HG02759 (cell line): Measurements from ENCODE around the gene AKR1C4.
"Not testable (repeated sequence)": the region's sequence is repeated elsewhere in the genome, so short reads cannot be mapped to it uniquely, and the experiment has no call there.

Experiments used
- ATAC-seq: cut with Tn5 transposase; IDR thresholded peaks from one replicate; pipeline ENCODE4 v1.9.1; 2021; ENCODE audit warnings: mild to moderate bottlenecking, moderate library complexity; ENCODE audit not compliant: unreplicated experiment

Gene AKR1C4

GRCh38 chr10:5196702-5197113 is at the start of gene AKR1C4:
Gene AKR1C4 (plus strand): TSS chr10:5196837. CDS start chr10:5196868, 31 bp downstream.
- ATAC-seq = no peak

DNA sequence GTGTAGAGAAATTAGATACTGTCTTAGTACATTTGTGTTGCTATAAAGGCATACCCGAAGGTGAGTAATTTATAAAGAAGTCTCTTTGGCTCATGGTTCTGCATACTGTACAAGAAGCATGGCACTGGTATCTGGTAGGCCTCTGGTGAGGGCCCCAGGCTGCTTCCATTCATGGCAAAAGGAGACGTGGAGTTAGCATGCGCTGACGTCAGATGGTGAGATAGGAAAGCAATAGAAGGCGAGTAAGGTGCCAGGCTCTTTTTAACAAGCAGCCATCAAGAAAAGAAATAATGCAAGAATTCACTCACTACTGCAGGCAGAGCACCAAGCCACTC is 49.8 kb upstream of the AKR1C4 start:
- ATAC-seq = no peak

GRCh38 chr10:5147255-5147980 is 49.2 kb upstream of the AKR1C4 start:
- no peak for ATAC-seq

DNA sequence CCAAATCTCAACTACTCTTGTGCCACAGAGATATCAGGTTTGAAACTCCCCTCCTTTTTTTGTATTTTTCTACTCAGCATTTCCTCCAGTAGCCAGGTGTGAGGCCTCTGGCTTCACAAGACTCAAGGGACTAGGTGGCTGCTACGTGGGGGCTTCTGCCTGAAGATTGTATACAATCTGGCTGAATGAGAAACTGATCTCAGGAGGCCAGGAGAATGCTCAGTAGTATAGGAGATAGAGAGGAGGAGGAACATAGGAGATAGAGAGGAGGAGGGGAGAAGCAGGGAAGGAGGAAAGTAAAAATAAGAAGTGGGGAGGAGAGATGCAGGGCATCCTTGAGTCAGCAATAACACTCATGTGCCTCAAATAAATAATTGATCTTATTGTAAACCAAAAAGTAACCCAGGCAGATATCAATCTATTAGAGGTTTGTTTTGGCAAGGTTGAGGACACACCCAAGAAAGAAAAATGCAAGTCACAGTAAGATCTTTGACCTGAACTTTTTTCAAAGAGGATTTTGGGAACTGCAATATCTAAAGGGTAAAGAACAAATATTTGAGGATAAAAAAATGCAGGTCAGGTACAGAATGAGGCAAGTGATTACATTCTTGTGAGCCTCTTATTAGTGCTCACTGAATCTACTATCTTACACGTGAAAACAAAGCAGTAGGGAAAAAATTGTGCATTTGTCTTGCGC is 48.5 kb upstream of the AKR1C4 start:
- no peak for ATAC-seq

DNA sequence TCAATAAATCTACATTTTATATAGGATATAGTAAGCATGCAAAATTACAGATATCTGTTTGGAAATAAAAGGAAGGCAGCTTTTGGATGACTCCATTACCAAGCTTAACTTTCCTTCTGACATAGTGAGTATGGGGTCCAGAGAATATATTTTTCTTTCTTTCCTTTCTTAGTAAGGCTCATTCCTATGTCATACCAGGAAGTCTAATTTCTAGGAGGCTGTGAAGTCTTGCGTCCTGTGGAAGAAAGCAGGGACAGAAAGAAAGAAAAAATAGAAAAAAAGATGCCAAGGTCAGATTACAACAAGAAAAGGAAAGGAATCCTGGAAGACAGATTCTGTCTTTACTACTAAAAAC is 48.0 kb upstream of the AKR1C4 start:
- ATAC-seq = no peak

- ATAC-seq = no peak
These were observed 45.6 kb upstream of the AKR1C4 start for GRCh38 chr10:5151076-5151475.

- no peak for ATAC-seq
These were observed 40.7 kb upstream of the AKR1C4 start for GRCh38 chr10:5155951-5156350.

DNA sequence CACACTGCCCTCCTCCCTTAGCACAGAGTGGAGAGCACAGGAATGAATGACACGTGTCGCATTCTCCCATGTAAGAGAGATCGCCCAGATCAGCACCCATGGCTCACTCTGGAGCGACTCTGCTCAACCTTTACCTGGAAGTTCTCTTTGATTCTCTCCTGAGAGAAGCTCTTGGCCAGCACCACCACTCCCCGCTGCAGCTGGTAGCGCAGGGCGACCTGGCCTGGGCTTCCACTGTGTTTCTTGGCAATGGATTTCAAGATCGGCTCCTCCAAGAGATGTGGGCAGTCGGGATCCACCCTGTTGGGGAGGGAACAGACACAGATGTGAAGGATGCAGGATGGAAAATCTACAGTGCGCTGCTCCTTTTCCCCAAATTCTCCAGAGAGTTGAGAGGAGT is 39.1 kb upstream of the AKR1C4 start:
- no peak for ATAC-seq

- ATAC-seq = no peak
These were observed 37.5 kb upstream of the AKR1C4 start for GRCh38 chr10:5159126-5159525.

DNA sequence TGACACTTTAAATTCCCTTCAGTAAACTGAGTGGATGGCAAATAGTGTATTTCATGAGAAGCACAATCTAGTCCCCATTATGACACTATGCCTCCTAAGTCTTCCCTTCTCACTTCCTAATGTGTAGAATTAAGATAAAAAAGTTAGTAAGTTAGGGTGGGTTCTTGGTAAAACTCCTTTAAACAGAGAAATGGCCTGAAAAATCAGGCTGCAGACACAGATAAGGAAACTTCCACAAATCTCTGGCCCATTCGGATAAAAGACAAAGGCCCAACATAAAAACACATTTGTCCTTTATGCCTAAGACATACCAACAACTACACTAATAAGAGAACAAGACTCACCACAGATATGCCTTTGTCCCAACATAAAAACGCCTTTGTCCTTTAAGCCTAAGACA is 33.1 kb upstream of the AKR1C4 start:
- ATAC-seq = no peak

DNA sequence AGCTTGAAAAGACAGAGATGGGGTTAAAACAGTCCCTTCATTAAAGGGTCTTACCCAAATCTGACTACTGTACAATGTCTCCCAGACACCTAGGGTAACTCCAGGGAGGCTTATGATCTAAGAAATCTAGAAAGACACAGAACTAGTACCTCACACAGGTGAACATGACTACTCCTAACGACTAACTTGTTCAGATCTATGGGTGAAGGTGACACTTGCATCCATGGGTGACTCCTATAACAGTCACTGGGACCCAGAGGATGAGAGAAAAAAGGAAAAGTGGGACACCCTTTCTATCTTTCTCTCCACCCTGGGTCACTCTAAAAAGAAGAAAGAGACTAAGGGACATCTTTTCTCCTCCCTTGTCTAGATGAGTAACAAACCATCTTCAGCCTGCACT is 30.9 kb upstream of the AKR1C4 start:
- no peak for ATAC-seq

DNA sequence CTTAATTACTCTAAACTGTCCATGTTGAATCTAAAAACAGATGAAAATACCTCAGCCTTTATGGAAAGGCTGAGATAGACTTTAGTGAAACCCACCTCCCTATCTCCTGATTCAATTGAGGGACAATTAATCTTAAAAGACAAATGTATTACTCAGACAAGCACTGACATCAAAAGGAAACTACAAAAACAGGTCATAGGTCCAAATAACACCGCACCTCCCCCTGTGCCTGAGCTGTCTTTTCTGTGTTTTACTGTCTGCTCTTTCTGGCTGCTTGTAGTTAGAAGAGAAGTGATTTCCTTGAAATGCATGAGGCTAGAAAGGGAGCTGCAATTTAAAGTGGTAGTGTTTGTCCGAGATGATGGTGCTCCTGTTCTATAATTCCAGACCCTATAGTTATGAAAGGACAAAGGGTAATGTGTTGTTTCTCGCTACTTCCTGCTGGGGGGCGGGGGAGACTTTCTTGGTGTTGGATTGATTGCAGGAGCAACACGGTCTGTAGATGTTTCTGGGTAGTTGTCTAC is 27.7 kb upstream of the AKR1C4 start:
- ATAC-seq = no peak

GRCh38 chr10:5175581-5175980 is 21.1 kb upstream of the AKR1C4 start:
- not testable (repeated sequence) for ATAC-seq

DNA sequence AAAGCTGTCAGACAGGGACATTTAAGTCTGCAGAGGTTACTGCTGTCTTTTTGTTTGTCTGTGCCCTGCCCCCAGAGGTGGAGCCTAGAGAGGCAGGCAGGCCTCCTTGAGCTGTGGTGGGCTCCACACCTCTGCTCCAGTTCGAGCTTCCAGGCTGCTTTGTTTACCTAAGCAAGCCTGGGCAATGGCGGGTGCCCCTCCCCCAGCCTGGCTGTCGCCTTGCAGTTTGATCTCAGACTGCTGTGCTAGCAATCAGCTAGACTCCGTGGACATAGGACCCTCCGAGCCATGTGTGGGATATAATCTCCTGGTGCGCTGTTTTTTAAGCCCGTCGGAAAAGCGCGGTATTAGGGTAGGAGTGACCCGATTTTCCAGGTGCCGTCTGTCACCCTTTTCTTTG is 16.1 kb upstream of the AKR1C4 start:
- ATAC-seq = not testable (repeated sequence)

- ATAC-seq = no peak
These were observed 12.7 kb upstream of the AKR1C4 start for GRCh38 chr10:5183923-5184322.

GRCh38 chr10:5184987-5185775 is 11.5 kb upstream of the AKR1C4 start, which contains the start of gene AKR1C8:
Gene AKR1C8 (minus strand): TSS chr10:5185150. CDS start chr10:5185104, 46 bp downstream.
- ATAC-seq = no peak

DNA sequence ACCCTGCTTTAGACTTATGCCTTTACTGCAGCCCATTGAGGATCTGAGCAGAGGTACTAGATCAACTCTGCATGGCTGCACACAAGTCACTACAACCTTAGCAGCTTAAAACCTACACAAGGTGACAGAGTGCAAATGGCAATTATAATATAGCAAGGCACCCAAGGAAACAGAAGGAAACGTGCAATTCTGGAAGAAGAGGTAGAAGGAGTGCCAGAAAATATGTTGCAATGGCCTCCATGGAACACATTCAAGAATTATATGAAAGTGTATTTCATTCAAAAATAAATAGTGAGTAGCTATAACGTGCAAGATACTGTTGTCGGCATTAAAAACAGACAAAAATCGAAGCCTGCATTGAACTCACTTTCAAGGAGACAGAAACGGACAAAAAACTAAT is 8.8 kb upstream of the AKR1C4 start:
- no peak for ATAC-seq

- ATAC-seq = no peak
These were observed 8.3 kb upstream of the AKR1C4 start for GRCh38 chr10:5188358-5188757.

- no peak for ATAC-seq
These were observed 2.2 kb upstream of the AKR1C4 start for GRCh38 chr10:5194431-5194830.

GRCh38 chr10:5195727-5196374 is 786 bp upstream of the AKR1C4 start:
- no peak for ATAC-seq

- ATAC-seq = no peak
These were observed 1.7 kb downstream of the AKR1C4 start for GRCh38 chr10:5198386-5198785.
